IMR-90 (cell line): Measurements from ENCODE around the gene COLQ. TPM values are rescaled to one million over a fixed set of nuclear protein-coding genes. Genes with fewer than 3 reads are reported as not detected.

Source experiments
- ATAC-seq: fragments of 200-7000 bp; cut with Tn5 transposase; 2 replicates; pipeline ENCODE4 v1.9.1; 2020; ENCODE audit warnings: low read depth, mild to moderate bottlenecking, moderate library complexity
- BruUV-seq: library from RNA; stranded (reverse); fragments of 400-500 nt; replicated peaks from 2 replicates; lab custom pipeline; 2021; lab: Mats Ljungman, UMichigan
- CTCF ChIA-PET: fragments of 300-600 bp; formaldehyde crosslinking; extraction: SDS; loops from one replicate; lab custom pipeline; 2021; ENCODE audit warnings: antibody characterized with exemption; lab: Yijun Ruan, JAX
- POLR2A ChIA-PET: fragments of 300-600 bp; sonication (Branson Sonifier 250); formaldehyde crosslinking; loops from one replicate; lab custom pipeline; 2022; ENCODE audit warnings: antibody characterized with exemption; ENCODE audit not compliant: unreplicated experiment; lab: Charles Lee
- DNase-seq: peaks from one replicate; pipeline ENCODE4 v3.0.0; 2013
- H2AFZ ChIP-seq: replicated peaks from 2 replicates; pipeline ENCODE3; 2013; ENCODE audit warnings: low read length, mild to moderate bottlenecking; ENCODE audit not compliant: poor library complexity
- H2AK5ac ChIP-seq: 2 replicates; pipeline ENCODE4 v1.6.1; 2013; ENCODE audit warnings: low read depth, low read length, inconsistent platforms
- H2AK9ac ChIP-seq: replicated peaks from 2 replicates; pipeline ENCODE3; 2013; ENCODE audit warnings: mild to moderate bottlenecking, low read depth, low read length, moderate library complexity; ENCODE audit not compliant: poor library complexity
- H2BK120ac ChIP-seq: 2 replicates; pipeline ENCODE4 v1.6.1; 2013; ENCODE audit warnings: low read depth, low read length, inconsistent platforms
- H2BK15ac ChIP-seq: 3 replicates; pipeline ENCODE4 v1.6.1; 2013; ENCODE audit warnings: low read depth, low read length, inconsistent platforms
- H2BK20ac ChIP-seq: 2 replicates; pipeline ENCODE4 v1.6.1; 2013; ENCODE audit warnings: low read depth, mild to moderate bottlenecking, inconsistent platforms, low read length, moderate library complexity
- H2BK5ac ChIP-seq: 2 replicates; pipeline ENCODE4 v1.6.1; 2013; ENCODE audit warnings: mild to moderate bottlenecking, low read depth, low read length, inconsistent platforms; ENCODE audit not compliant: poor library complexity, severe bottlenecking
- H3K14ac ChIP-seq: replicated peaks from 2 replicates; pipeline ENCODE4 v1.6.1; 2013; ENCODE audit warnings: low read depth, low read length, inconsistent platforms
- H3K18ac ChIP-seq: 2 replicates; pipeline ENCODE4 v1.6.1; 2013; ENCODE audit warnings: low read depth, low read length, control low read depth
- H3K23ac ChIP-seq: 2 replicates; pipeline ENCODE4 v1.6.1; 2013; ENCODE audit warnings: low read depth, low read length, inconsistent platforms
- H3K27ac ChIP-seq: 2 replicates; pipeline ENCODE4 v1.5.1; 2013; ENCODE audit warnings: mild to moderate bottlenecking, control low read depth, low read length; ENCODE audit not compliant: insufficient read depth
- H3K27me3 ChIP-seq: 2 replicates; pipeline ENCODE4 v1.6.1; 2013; ENCODE audit warnings: low read length; ENCODE audit not compliant: control insufficient read depth, insufficient read depth
- H3K36me3 ChIP-seq: 2 replicates; pipeline ENCODE4 v1.6.1; 2013; ENCODE audit warnings: low read length, mixed read lengths; ENCODE audit not compliant: control insufficient read depth, insufficient read depth
- H3K4ac ChIP-seq: 2 replicates; pipeline ENCODE4 v1.6.1; 2013; ENCODE audit warnings: low read depth, low read length, inconsistent platforms
- H3K4me1 ChIP-seq: 2 replicates; pipeline ENCODE4 v1.6.1; 2013; ENCODE audit warnings: low read length, mixed read lengths; ENCODE audit not compliant: control insufficient read depth, insufficient read depth
- H3K4me2 ChIP-seq: 2 replicates; pipeline ENCODE4 v1.6.1; 2013; ENCODE audit warnings: low read depth, mild to moderate bottlenecking, control low read depth, low read length, moderate library complexity
- H3K4me3 ChIP-seq: 2 replicates; pipeline ENCODE4 v1.5.1; 2013; ENCODE audit warnings: low read depth, mild to moderate bottlenecking, control low read depth, low read length, moderate library complexity; ENCODE audit not compliant: insufficient read depth
- H3K56ac ChIP-seq: 2 replicates; pipeline ENCODE4 v1.6.1; 2013; ENCODE audit warnings: low read length, inconsistent platforms; ENCODE audit not compliant: insufficient read depth; ENCODE audit errors: extremely low read depth
- H3K79me1 ChIP-seq, 2 experiments: 2 replicates each; pipeline ENCODE4 v1.6.1; 2013; ENCODE audit warnings: low read length in 2 of 2, inconsistent platforms in 1 of 2, low read depth in 1 of 2
- H3K9ac ChIP-seq: 2 replicates; pipeline ENCODE4 v1.6.1; 2013; ENCODE audit warnings: low read depth, low read length, control low read depth
- H3K9me1 ChIP-seq: 2 replicates; pipeline ENCODE4 v1.6.1; 2013; ENCODE audit warnings: low read length, inconsistent platforms; ENCODE audit not compliant: insufficient read depth
- H3K9me3 ChIP-seq: 2 replicates; pipeline ENCODE4 v1.6.1; 2013; ENCODE audit warnings: low read length; ENCODE audit not compliant: control insufficient read depth, insufficient read depth
- H4K20me1 ChIP-seq: 2 replicates; pipeline ENCODE4 v1.6.1; 2013; ENCODE audit warnings: low read length, inconsistent platforms; ENCODE audit not compliant: insufficient read depth
- H4K5ac ChIP-seq: 2 replicates; pipeline ENCODE4 v1.6.1; 2013; ENCODE audit warnings: mild to moderate bottlenecking, low read depth, low read length, control low read depth
- H4K8ac ChIP-seq, 2 experiments: 2 replicates each; pipeline ENCODE4 v1.6.1; 2013; ENCODE audit warnings: low read depth in 2 of 2, low read length in 2 of 2, control low read depth in 1 of 2, inconsistent platforms in 1 of 2
- H4K91ac ChIP-seq: 2 replicates; pipeline ENCODE4 v1.6.1; 2013; ENCODE audit warnings: low read depth, low read length, inconsistent platforms; ENCODE audit not compliant: insufficient read depth
- BHLHE40 ChIP-seq: fragments of 150-350 bp; IDR thresholded peaks from 2 replicates; pipeline ENCODE4 v1.6.1; 2016; ENCODE audit warnings: mild to moderate bottlenecking, low read depth, low read length
- CEBPB ChIP-seq: IDR thresholded peaks from 2 replicates; pipeline ENCODE4 v1.6.1; 2012; ENCODE audit warnings: low read depth, low read length, improper control_type of control experiment
- CHD1 ChIP-seq: IDR thresholded peaks from 2 replicates; pipeline ENCODE4 v1.6.1; 2012; ENCODE audit warnings: low read depth, low read length, improper control_type of control experiment
- FOS ChIP-seq: fragments of 150-350 bp; IDR thresholded peaks from 2 replicates; pipeline ENCODE4 v1.6.1; 2016; ENCODE audit warnings: low read depth, low read length
- MAFK ChIP-seq: IDR thresholded peaks from 2 replicates; pipeline ENCODE4 v1.6.1; 2012; ENCODE audit warnings: low read depth, low read length, improper control_type of control experiment
- MAZ ChIP-seq: IDR thresholded peaks from 2 replicates; pipeline ENCODE4 v1.6.1; 2012; ENCODE audit warnings: low read depth, mild to moderate bottlenecking, low read length, improper control_type of control experiment, moderate library complexity, borderline replicate concordance
- MXI1 ChIP-seq: IDR thresholded peaks from 2 replicates; pipeline ENCODE4 v1.6.1; 2012; ENCODE audit warnings: low read depth, mild to moderate bottlenecking, low read length, moderate library complexity, borderline replicate concordance
- NFE2L2 ChIP-seq: fragments of 150-350 bp; IDR thresholded peaks from 2 replicates; pipeline ENCODE4 v1.6.1; 2016; ENCODE audit warnings: low read depth, mild to moderate bottlenecking, low read length
- POLR2A ChIP-seq: IDR thresholded peaks from 2 replicates; pipeline ENCODE4 v1.6.1; 2012; ENCODE audit warnings: mild to moderate bottlenecking, low read depth, low read length
- RAD21 ChIP-seq: IDR thresholded peaks from 2 replicates; pipeline ENCODE4 v1.6.1; 2012; ENCODE audit warnings: low read length, improper control_type of control experiment
- RCOR1 ChIP-seq: IDR thresholded peaks from 2 replicates; pipeline ENCODE4 v1.6.1; 2012; ENCODE audit warnings: mild to moderate bottlenecking, low read length, improper control_type of control experiment; ENCODE audit not compliant: insufficient replicate concordance
- RFX5 ChIP-seq: IDR thresholded peaks from 2 replicates; pipeline ENCODE4 v1.8.0; 2012; ENCODE audit warnings: low read depth, mild to moderate bottlenecking, low read length, moderate library complexity
- SMC3 ChIP-seq: fragments of 150-350 bp; IDR thresholded peaks from 2 replicates; pipeline ENCODE4 v1.6.1; 2016; ENCODE audit warnings: low read depth, mild to moderate bottlenecking, antibody characterized with exemption, low read length, moderate library complexity
- WGBS, 2 experiments: methylation state at CpG; one replicate each; pipeline versions ENCODE4 v1.1.5 to v1.1.7; 2013; ENCODE audit warnings: missing lambda C conversion rate in 2 of 2; ENCODE audit not compliant: insufficient read length in 1 of 2; ENCODE audit errors: extremely low coverage in 2 of 2; 5-methylcytosine and 5-hydroxymethylcytosine counted together
- dilution Hi-C: fragments of 300-500 bp; cut with HindIII; formaldehyde crosslinking; loops from one replicate; pipeline ENCODE4 v1.14.3; 2018; ENCODE audit warnings: low sequenced_read_pairs; ENCODE audit not compliant: unreplicated experiment
- in situ Hi-C: fragments of 300-500 bp; cut with MboI; formaldehyde crosslinking; loops from 3 replicates; pipeline ENCODE4 v1.14.3; 2019; ENCODE audit warnings: low sequenced_read_pairs, inconsistent platforms, mixed read lengths
- intact Hi-C: fragments of 100-400 bp; cut with micrococcal nuclease; formaldehyde crosslinking; loops from 2 replicates; pipeline ENCODE4 v1.10.0; 2022
- polyA plus RNA-seq, 3 experiments: library from polyadenylated mRNA; depleted of rRNA; stranded (reverse); fragments of >200 nt; gene quantifications; 2 replicates each; pipeline ENCODE4 v1.2.3, GENCODE V29; 2012; ENCODE audit warnings: low replicate concordance in 1 of 3
- total RNA-seq: library from RNA; depleted of rRNA; stranded (reverse); fragments of >200 nt; gene quantifications from 2 replicates; pipeline ENCODE4 v1.2.3, GENCODE V29; 2012
- TF ChIP-seq, protein P1 (sequence below): conservative IDR thresholded peaks from 2 replicates; pipeline ENCODE4 v1.5.1; 2012; ENCODE audit warnings: mild to moderate bottlenecking, low read depth, low read length, improper control_type of control experiment
- TF ChIP-seq, protein P2 (sequence below): fragments of 150-350 bp; IDR thresholded peaks from 2 replicates; pipeline ENCODE4 v1.6.1; 2017; ENCODE audit warnings: mild to moderate bottlenecking, antibody characterized with exemption, low read length, low read depth
- TF ChIP-seq, protein P3 (sequence below): fragments of 150-350 bp; IDR thresholded peaks from 2 replicates; pipeline ENCODE4 v1.6.1; 2016; ENCODE audit warnings: low read depth, mild to moderate bottlenecking, low read length, moderate library complexity, borderline replicate concordance

COLQ gene
- total and polyA plus RNA-seq, 2 of the 4 experiments (the other 2 are of a cell fraction): 0.18 to 0.65 TPM

DNA sequence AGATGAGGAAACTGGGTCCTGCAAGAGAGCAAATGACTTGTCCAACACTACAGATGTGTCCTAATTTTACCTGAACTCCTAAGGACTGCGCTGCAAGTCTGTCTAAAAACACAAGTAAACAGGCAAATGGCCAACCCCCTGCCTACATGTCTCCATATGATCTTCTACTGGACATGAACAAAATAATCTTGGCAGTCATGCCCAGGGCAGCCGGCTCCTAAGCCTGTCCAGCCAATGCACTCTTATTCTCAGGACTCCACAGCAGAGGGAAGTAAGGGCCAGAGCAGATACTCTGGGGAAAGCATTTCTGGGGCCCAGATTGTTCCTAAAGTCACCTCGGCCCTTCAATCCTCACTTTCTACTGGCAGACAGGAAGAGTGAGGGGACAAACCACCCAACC lies 10.3 kb downstream of the COLQ start:
- no peak overlapping the region for H4K91ac ChIP-seq
- CTCF ChIA-PET: interaction anchor here (0.6 kb wide), 1 partner anchor 205 kb away, joined by 4 read pairs; no protein-coding TSS in a partner anchor
- no peak overlapping the region for H3K4ac ChIP-seq

More for the DNA sequence above, 10.3 kb downstream of the COLQ start:
- WGBS, 2 experiments: no CpG with 5 or more reads among the region's 3 CpGs
- Histone ChIP-seq H3K4me2 (no peak overlapping the region), H3K9ac (no peak overlapping the region), H2AK9ac (no peak overlapping the region), H3K14ac (no peak overlapping the region), H4K20me1 (no peaks in the 10 kb centered on the region), H2BK5ac (no peak overlapping the region), H3K27me3 (peaks cover 2% of the 10 kb centered on the region), H3K56ac (no peak overlapping the region), H2AFZ (no peak overlapping the region), H2BK20ac (no peak overlapping the region), H2BK15ac (no peak overlapping the region), H2AK5ac (no peak overlapping the region), H4K5ac (no peak overlapping the region), H3K23ac (no peak overlapping the region), H3K36me3 (no peaks in the 10 kb centered on the region), H3K9me3 (no peaks in the 10 kb centered on the region), H3K79me1 (no peaks in the 10 kb centered on the region), H3K9me1 (0 out of 2 replicates have a peak, but pooled peaks cover 3% of the 10 kb centered on the region), H3K4me1 (no peaks in the 10 kb centered on the region), H3K4me3 (no peak overlapping the region), H4K8ac (no peak overlapping the region), H3K27ac (no peak overlapping the region), H3K18ac (no peak overlapping the region), H2BK120ac (no peak overlapping the region)
- TF ChIP-seq BHLHE40: no peak
- TF ChIP-seq MAZ: no peak
- no peak for TF ChIP-seq SMC3
- no peak for TF ChIP-seq CHD1
- no peak for TF ChIP-seq MAFK
- TF ChIP-seq POLR2A: no peak
- TF ChIP-seq FOS: no peak
- TF ChIP-seq, protein P1, sequence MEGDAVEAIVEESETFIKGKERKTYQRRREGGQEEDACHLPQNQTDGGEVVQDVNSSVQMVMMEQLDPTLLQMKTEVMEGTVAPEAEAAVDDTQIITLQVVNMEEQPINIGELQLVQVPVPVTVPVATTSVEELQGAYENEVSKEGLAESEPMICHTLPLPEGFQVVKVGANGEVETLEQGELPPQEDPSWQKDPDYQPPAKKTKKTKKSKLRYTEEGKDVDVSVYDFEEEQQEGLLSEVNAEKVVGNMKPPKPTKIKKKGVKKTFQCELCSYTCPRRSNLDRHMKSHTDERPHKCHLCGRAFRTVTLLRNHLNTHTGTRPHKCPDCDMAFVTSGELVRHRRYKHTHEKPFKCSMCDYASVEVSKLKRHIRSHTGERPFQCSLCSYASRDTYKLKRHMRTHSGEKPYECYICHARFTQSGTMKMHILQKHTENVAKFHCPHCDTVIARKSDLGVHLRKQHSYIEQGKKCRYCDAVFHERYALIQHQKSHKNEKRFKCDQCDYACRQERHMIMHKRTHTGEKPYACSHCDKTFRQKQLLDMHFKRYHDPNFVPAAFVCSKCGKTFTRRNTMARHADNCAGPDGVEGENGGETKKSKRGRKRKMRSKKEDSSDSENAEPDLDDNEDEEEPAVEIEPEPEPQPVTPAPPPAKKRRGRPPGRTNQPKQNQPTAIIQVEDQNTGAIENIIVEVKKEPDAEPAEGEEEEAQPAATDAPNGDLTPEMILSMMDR: no peak
- no peak for TF ChIP-seq MXI1
- TF ChIP-seq RFX5: no peak
- TF ChIP-seq RAD21: no peak
- TF ChIP-seq, protein P2, sequence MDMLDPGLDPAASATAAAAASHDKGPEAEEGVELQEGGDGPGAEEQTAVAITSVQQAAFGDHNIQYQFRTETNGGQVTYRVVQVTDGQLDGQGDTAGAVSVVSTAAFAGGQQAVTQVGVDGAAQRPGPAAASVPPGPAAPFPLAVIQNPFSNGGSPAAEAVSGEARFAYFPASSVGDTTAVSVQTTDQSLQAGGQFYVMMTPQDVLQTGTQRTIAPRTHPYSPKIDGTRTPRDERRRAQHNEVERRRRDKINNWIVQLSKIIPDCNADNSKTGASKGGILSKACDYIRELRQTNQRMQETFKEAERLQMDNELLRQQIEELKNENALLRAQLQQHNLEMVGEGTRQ: no peak
- TF ChIP-seq NFE2L2: no peak
- no peak for TF ChIP-seq CEBPB
- TF ChIP-seq, protein P3, sequence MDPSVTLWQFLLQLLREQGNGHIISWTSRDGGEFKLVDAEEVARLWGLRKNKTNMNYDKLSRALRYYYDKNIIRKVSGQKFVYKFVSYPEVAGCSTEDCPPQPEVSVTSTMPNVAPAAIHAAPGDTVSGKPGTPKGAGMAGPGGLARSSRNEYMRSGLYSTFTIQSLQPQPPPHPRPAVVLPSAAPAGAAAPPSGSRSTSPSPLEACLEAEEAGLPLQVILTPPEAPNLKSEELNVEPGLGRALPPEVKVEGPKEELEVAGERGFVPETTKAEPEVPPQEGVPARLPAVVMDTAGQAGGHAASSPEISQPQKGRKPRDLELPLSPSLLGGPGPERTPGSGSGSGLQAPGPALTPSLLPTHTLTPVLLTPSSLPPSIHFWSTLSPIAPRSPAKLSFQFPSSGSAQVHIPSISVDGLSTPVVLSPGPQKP: no peak
- no peak for TF ChIP-seq RCOR1
- BruUV-seq: no TSS peak
- intact Hi-C loops: no loop called here
- no peak for ATAC-seq
- in situ Hi-C loops: no loop called here
- dilution Hi-C loops: no loop called here
- DNase-seq: no peak
- POLR2A ChIA-PET: no interaction called here
